H9 (cell line): ENCODE results near the gene POU2F1. TPM values are rescaled to one million over a fixed set of nuclear protein-coding genes. Genes with fewer than 3 reads are reported as not detected.

Experiments
- DNase-seq: peaks from one replicate; pipeline ENCODE4 v3.0.0-alpha.2; 2017
- H2AFZ ChIP-seq: one replicate; pipeline ENCODE4 v1.6.1; 2013; ENCODE audit warnings: mild to moderate bottlenecking, low read length, control low read depth, moderate library complexity
- H2AK5ac ChIP-seq: 2 replicates; pipeline ENCODE4 v1.6.1; 2013; ENCODE audit warnings: low read length, control low read depth, mixed read lengths; ENCODE audit not compliant: insufficient read length
- H2BK120ac ChIP-seq: one replicate; pipeline ENCODE4 v1.6.1; 2013; ENCODE audit warnings: low read depth, mild to moderate bottlenecking, low read length, control low read depth, inconsistent platforms; ENCODE audit not compliant: poor library complexity, severe bottlenecking
- H2BK12ac ChIP-seq: 2 replicates; pipeline ENCODE4 v1.6.1; 2013; ENCODE audit warnings: low read length, control low read depth, mixed read lengths, low read depth; ENCODE audit not compliant: insufficient read length
- H2BK15ac ChIP-seq: 2 replicates; pipeline ENCODE4 v1.6.1; 2013; ENCODE audit warnings: low read depth, low read length, control low read depth
- H2BK20ac ChIP-seq: one replicate; pipeline ENCODE4 v1.6.1; 2013; ENCODE audit warnings: low read depth, mild to moderate bottlenecking, low read length, control low read depth, inconsistent platforms; ENCODE audit not compliant: poor library complexity, severe bottlenecking
- H2BK5ac ChIP-seq: 2 replicates; pipeline ENCODE4 v1.6.1; 2013; ENCODE audit warnings: low read length, control low read depth, mixed read lengths; ENCODE audit not compliant: insufficient read length
- H3K14ac ChIP-seq: 2 replicates; pipeline ENCODE4 v1.6.1; 2013; ENCODE audit warnings: low read length, control low read depth; ENCODE audit not compliant: insufficient read depth
- H3K18ac ChIP-seq: 2 replicates; pipeline ENCODE4 v1.6.1; 2013; ENCODE audit warnings: low read depth, mild to moderate bottlenecking, mixed read lengths, low read length, control low read depth; ENCODE audit not compliant: insufficient read length
- H3K23ac ChIP-seq: 2 replicates; pipeline ENCODE4 v1.6.1; 2013; ENCODE audit warnings: low read length, control low read depth, mixed read lengths, low read depth; ENCODE audit not compliant: insufficient read length
- H3K23me2 ChIP-seq: 2 replicates; pipeline ENCODE4 v1.6.1; 2013; ENCODE audit warnings: low read depth, mild to moderate bottlenecking, mixed read lengths, low read length, control low read depth; ENCODE audit not compliant: insufficient read length, poor library complexity, severe bottlenecking
- H3K27ac ChIP-seq: 2 replicates; pipeline ENCODE4 v1.5.1; 2013; ENCODE audit warnings: low read length, control low read depth, mixed read lengths, low read depth; ENCODE audit not compliant: insufficient read length
- H3K27me3 ChIP-seq: 2 replicates; pipeline ENCODE4 v1.6.1; 2013; ENCODE audit warnings: low read length, control low read depth, inconsistent platforms; ENCODE audit not compliant: insufficient read depth
- H3K4ac ChIP-seq: 2 replicates; pipeline ENCODE4 v1.6.1; 2013; ENCODE audit warnings: low read depth, mild to moderate bottlenecking, control low read depth, inconsistent platforms, low read length, moderate library complexity
- H3K4me1 ChIP-seq: 2 replicates; pipeline ENCODE4 v1.6.1; 2013; ENCODE audit warnings: low read length, control low read depth, inconsistent platforms; ENCODE audit not compliant: insufficient read depth
- H3K4me2 ChIP-seq: 2 replicates; pipeline ENCODE4 v1.6.1; 2013; ENCODE audit warnings: low read length, control low read depth, mixed read lengths; ENCODE audit not compliant: insufficient read length, insufficient read depth
- H3K56ac ChIP-seq: 2 replicates; pipeline ENCODE4 v1.6.1; 2013; ENCODE audit warnings: low read depth, mild to moderate bottlenecking, mixed read lengths, low read length, control low read depth; ENCODE audit not compliant: insufficient read length
- H3K79me1 ChIP-seq: 2 replicates; pipeline ENCODE4 v1.6.1; 2013; ENCODE audit warnings: low read depth, mild to moderate bottlenecking, moderate library complexity, low read length, control low read depth, inconsistent platforms; ENCODE audit not compliant: insufficient read depth, poor library complexity, severe bottlenecking
- H3K79me2 ChIP-seq: 2 replicates; pipeline ENCODE4 v1.6.1; 2013; ENCODE audit warnings: low read length, control low read depth, inconsistent platforms; ENCODE audit not compliant: insufficient read depth
- H3K9ac ChIP-seq: 2 replicates; pipeline ENCODE4 v1.6.1; 2013; ENCODE audit warnings: low read length, control low read depth, mixed read lengths; ENCODE audit not compliant: insufficient read length; ENCODE audit errors: extremely low read depth
- H3K9me3 ChIP-seq: one replicate; pipeline ENCODE4 v1.6.1; 2013; ENCODE audit warnings: low read depth, low read length, inconsistent platforms; ENCODE audit not compliant: control insufficient read depth
- H3T11ph ChIP-seq: one replicate; pipeline ENCODE4 v1.6.1; 2013; ENCODE audit warnings: mild to moderate bottlenecking, low read length, control low read depth, inconsistent platforms
- H4K20me1 ChIP-seq: one replicate; pipeline ENCODE4 v1.6.1; 2013; ENCODE audit not compliant: control insufficient read depth, insufficient read length, insufficient read depth
- H4K5ac ChIP-seq: 2 replicates; pipeline ENCODE4 v1.6.1; 2013; ENCODE audit warnings: low read depth, mild to moderate bottlenecking, mixed read lengths, low read length, control low read depth; ENCODE audit not compliant: insufficient read length
- H4K8ac ChIP-seq: replicated peaks from 2 replicates; pipeline ENCODE4 v1.6.1; 2013; ENCODE audit warnings: low read length, control low read depth, mixed read lengths, low read depth; ENCODE audit not compliant: insufficient read length
- H4K91ac ChIP-seq: 2 replicates; pipeline ENCODE4 v1.6.1; 2013; ENCODE audit warnings: low read depth, mild to moderate bottlenecking, moderate library complexity, mixed read lengths, low read length, control low read depth; ENCODE audit not compliant: insufficient read length
- H3K27ac Mint-ChIP-seq, 3 experiments: 2 replicates in 2 of 3; 3 replicates in 1 of 3; pipeline ENCODE4 v1.8.0; 2020 to 2021; ENCODE audit warnings: mixed read lengths in 3 of 3, mild to moderate bottlenecking in 1 of 3, moderate library complexity in 1 of 3
- H3K27me3 Mint-ChIP-seq: 2 replicates; pipeline ENCODE4 v1.8.0; 2021; ENCODE audit warnings: low read depth, mild to moderate bottlenecking, moderate library complexity, mixed read lengths
- H3K36me3 Mint-ChIP-seq, 3 experiments: 2 replicates in 2 of 3; 3 replicates in 1 of 3; pipeline ENCODE4 v1.8.0; 2020 to 2021; ENCODE audit warnings: low read depth in 3 of 3, mixed read lengths in 3 of 3; ENCODE audit not compliant: insufficient read depth in 1 of 3
- H3K4me1 Mint-ChIP-seq, 2 experiments: 2 replicates each; pipeline ENCODE4 v1.8.0; 2020; ENCODE audit warnings: mixed read lengths in 2 of 2
- H3K4me3 Mint-ChIP-seq, 2 experiments: 2 replicates in 1 of 2; 3 replicates in 1 of 2; pipeline ENCODE4 v1.8.0; 2020 to 2021; ENCODE audit warnings: mild to moderate bottlenecking in 2 of 2, mixed read lengths in 2 of 2, moderate library complexity in 1 of 2
- H3K9me3 Mint-ChIP-seq, 2 experiments: 2 replicates in 1 of 2; 3 replicates in 1 of 2; pipeline ENCODE4 v1.8.0; 2020; ENCODE audit warnings: mild to moderate bottlenecking in 2 of 2, mixed read lengths in 2 of 2, moderate library complexity in 1 of 2
- CTCF ChIP-seq: fragments of 200-600 bp; sonication (generic); conservative IDR thresholded peaks from 3 replicates; pipeline ENCODE4 v1.8.0; 2021; ENCODE audit warnings: antibody characterized with exemption, mild to moderate bottlenecking
- total RNA-seq: library from RNA; stranded (reverse); gene quantifications from 2 replicates; pipeline ENCODE4 v1.2.1, GENCODE V29; 2021

POU2F1 gene
- total RNA-seq, 1 experiment from 2014 or later: 62.5 TPM

GRCh38 chr1:167182571-167183320, 37.9 kb upstream of the POU2F1 start:
- Mint-ChIP-seq H3K4me1 (no peaks in the 10 kb centered on the region), H3K9me3 (peaks cover 0 to 5% of the 10 kb centered on the region in 2 experiments; a peak in 2 of 5 replicates), H3K27ac (no peak overlapping the region), H3K4me3 (no peak overlapping the region), H3K36me3 (no peaks in the 10 kb centered on the region; a peak in 1 of 7 replicates), H3K27me3 (peaks cover 1% of the 10 kb centered on the region; the same call in 1 of the 2 replicates)
- H2BK5ac ChIP-seq: no peak overlapping the region
- H3K14ac ChIP-seq: no peak overlapping the region
- H2BK15ac ChIP-seq: no peak overlapping the region
- no peaks in the 10 kb centered on the region for H3K4me1 ChIP-seq
- H3T11ph ChIP-seq: no peak overlapping the region
- H3K56ac ChIP-seq: no peak overlapping the region
- no peak overlapping the region for H4K5ac ChIP-seq
- no peak overlapping the region for H4K91ac ChIP-seq
- no peak overlapping the region for H3K27ac ChIP-seq
- no peak overlapping the region for H2BK12ac ChIP-seq
- no peaks in the 10 kb centered on the region for H3K27me3 ChIP-seq
- no peak overlapping the region for H4K8ac ChIP-seq
- H3K9ac ChIP-seq: no peak overlapping the region
- H4K20me1 ChIP-seq: no peaks in the 10 kb centered on the region
- no peak overlapping the region for H2BK20ac ChIP-seq
- H3K79me1 ChIP-seq: no peaks in the 10 kb centered on the region
- no peak overlapping the region for H3K23ac ChIP-seq
- H2AFZ ChIP-seq: no peak overlapping the region
- no peaks in the 10 kb centered on the region for H3K23me2 ChIP-seq
- H3K4ac ChIP-seq: no peak overlapping the region
- no peak overlapping the region for H2AK5ac ChIP-seq
- H2BK120ac ChIP-seq: no peak overlapping the region
- TF ChIP-seq CTCF: no peak
- H3K4me2 ChIP-seq: no peak overlapping the region
- H3K79me2 ChIP-seq: no peaks in the 10 kb centered on the region
- H3K18ac ChIP-seq: no peak overlapping the region
- DNase-seq: no peak
- H3K9me3 ChIP-seq: no peaks in the 10 kb centered on the region
